OCI-LY1 (cell line): ENCODE results near the gene KIF21A.

Experiments used
- EZH2 ChIP-seq: fragments of 200-600 bp; sonication (generic), shearing (Covaris generic); IDR thresholded peaks from 2 replicates; pipeline ENCODE4 v1.8.0; 2017; ENCODE audit warnings: borderline replicate concordance, mixed run types, mild to moderate bottlenecking, antibody characterized with exemption, low read length, moderate library complexity, mixed read lengths
- TF ChIP-seq, protein P1 (sequence below): fragments of 200-600 bp; sonication (generic), shearing (Covaris generic); IDR thresholded peaks from 2 replicates; pipeline ENCODE4 v1.5.1; 2017; ENCODE audit warnings: mild to moderate bottlenecking, antibody characterized with exemption, low read length, moderate library complexity, mixed read lengths

DNA sequence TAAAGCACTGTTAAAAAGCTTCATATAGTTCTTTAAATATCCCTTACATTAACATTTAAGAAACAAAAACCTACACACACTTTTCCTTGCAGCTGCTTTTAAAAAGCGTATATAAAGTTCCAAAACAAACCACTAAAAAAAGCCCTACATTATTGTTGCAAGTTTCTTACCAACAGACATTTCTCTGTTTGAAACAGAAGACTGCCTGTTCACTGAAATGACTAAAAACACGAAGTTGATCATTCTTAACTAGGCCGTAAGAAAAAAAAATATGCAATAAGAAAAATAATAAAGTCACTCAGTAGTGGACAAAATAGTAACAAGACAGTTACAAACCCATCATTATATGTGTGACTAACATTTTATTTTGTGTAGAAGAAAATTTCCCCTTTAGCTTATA, 37.3 kb downstream of the KIF21A start:
- TF ChIP-seq, protein P1, sequence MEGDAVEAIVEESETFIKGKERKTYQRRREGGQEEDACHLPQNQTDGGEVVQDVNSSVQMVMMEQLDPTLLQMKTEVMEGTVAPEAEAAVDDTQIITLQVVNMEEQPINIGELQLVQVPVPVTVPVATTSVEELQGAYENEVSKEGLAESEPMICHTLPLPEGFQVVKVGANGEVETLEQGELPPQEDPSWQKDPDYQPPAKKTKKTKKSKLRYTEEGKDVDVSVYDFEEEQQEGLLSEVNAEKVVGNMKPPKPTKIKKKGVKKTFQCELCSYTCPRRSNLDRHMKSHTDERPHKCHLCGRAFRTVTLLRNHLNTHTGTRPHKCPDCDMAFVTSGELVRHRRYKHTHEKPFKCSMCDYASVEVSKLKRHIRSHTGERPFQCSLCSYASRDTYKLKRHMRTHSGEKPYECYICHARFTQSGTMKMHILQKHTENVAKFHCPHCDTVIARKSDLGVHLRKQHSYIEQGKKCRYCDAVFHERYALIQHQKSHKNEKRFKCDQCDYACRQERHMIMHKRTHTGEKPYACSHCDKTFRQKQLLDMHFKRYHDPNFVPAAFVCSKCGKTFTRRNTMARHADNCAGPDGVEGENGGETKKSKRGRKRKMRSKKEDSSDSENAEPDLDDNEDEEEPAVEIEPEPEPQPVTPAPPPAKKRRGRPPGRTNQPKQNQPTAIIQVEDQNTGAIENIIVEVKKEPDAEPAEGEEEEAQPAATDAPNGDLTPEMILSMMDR = no peak
- no peak for TF ChIP-seq EZH2
